Dendritic cell treated with granulocyte-macrophage colony-stimulating factor and Interleukin-4, amounts not matched to agents 40 ng/mL and 50 ng/mL, for 4 days (primary cell): Measurements from ENCODE around the gene P2RY12.

ENCODE experiments used
- H3K27ac Mint-ChIP-seq: one replicate; pipeline ENCODE4 v1.8.0; 2022; ENCODE audit warnings: mild to moderate bottlenecking, mixed read lengths
- H3K27me3 Mint-ChIP-seq: one replicate; pipeline ENCODE4 v1.8.0; 2022; ENCODE audit warnings: mild to moderate bottlenecking, mixed read lengths
- H3K36me3 Mint-ChIP-seq: one replicate; pipeline ENCODE4 v1.8.0; 2022; ENCODE audit warnings: low read depth, mixed read lengths
- H3K4me1 Mint-ChIP-seq: one replicate; pipeline ENCODE4 v1.8.0; 2022; ENCODE audit warnings: low read depth, mixed read lengths
- H3K4me3 Mint-ChIP-seq: one replicate; pipeline ENCODE4 v1.8.0; 2022; ENCODE audit warnings: mild to moderate bottlenecking, moderate library complexity, mixed read lengths
- H3K9me3 Mint-ChIP-seq: one replicate; pipeline ENCODE4 v1.8.0; 2022; ENCODE audit warnings: mixed read lengths
- intact Hi-C: fragments of 100-400 bp; cut with micrococcal nuclease; formaldehyde crosslinking; loops from one replicate; pipeline ENCODE4 v1.15.0; 2022

Gene P2RY12

DNA sequence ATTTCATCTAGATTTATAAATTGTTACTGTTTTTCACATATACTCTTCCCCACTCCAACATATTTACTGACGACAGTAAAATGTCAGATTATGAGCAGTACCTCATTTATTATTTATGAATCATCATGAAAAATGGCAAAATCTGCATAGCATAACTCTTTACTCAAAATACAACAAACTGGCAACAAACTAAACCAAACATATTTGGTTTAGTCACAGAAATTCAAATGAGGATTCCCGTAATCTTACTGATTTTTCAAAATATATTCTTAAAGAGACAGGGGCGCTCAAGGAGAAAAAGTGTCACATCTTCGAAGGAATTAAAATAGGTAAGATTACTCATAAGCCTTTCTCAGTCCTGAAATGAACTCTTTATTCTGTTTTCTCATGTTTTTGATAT lies 64.9 kb downstream of the P2RY12 start:
- Mint-ChIP-seq H3K36me3 (no peaks in the 10 kb centered on the region), H3K27ac (no peak overlapping the region), H3K4me1 (peaks cover 45% of the 10 kb centered on the region), H3K27me3 (peaks cover 7% of the 10 kb centered on the region), H3K9me3 (no peaks in the 10 kb centered on the region), H3K4me3 (no peak overlapping the region)
- intact Hi-C loops, result loop anchor here (2.0 to 10.0 kb wide), 2 partner anchors 13 to 235 kb away; no protein-coding TSS in a partner anchor

DNA sequence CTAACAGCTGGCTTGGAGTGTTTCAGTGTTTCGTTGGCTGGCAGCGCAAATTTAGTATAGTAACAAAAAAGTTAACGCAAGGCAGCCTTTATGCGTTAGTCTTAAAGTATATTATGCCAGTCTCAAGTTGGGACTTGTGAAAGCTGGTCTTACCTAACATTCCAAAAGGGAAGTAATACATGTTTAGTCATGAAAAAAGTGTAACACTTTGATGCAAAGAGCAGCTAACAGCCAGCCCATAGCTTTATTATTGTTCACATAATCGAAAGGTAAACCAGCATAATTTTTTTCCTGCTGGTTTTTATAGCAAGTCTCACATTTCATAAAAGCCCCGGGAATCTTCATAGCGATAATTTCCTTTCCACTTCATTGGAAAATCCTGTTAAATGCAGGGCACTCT lies 65.6 kb downstream of the P2RY12 start:
- H3K27ac Mint-ChIP-seq, result no peak overlapping the region
- no peaks in the 10 kb centered on the region for H3K36me3 Mint-ChIP-seq
- no peak overlapping the region for H3K4me3 Mint-ChIP-seq
- peaks cover 40% of the 10 kb centered on the region for H3K4me1 Mint-ChIP-seq
- H3K27me3 Mint-ChIP-seq, result peaks cover 5% of the 10 kb centered on the region
- intact Hi-C loops, result loop anchor here (10.0 kb wide), 1 partner anchor 236 kb away; no protein-coding TSS in a partner anchor
- no peaks in the 10 kb centered on the region for H3K9me3 Mint-ChIP-seq

DNA sequence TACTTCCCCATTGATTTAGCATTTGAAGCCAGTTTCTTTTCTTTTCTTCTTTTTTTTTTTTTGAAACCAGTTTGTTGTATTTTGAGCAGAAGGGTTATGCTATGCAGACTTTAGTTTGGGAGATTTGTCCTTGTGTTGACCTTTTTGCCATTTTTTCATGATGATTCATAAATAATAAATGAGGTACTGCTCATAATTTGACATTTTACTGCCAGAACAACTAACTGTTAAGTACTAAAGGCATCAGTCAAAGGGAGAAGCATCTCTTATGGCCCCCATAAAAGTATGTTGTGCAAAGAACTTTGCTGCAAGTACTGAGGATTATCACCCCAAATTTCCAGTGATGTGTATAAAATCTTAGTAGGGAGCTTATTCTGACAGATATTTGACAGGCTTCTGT lies 66.2 kb downstream of the P2RY12 start:
- peaks cover 34% of the 10 kb centered on the region for H3K4me1 Mint-ChIP-seq
- no peaks in the 10 kb centered on the region for H3K9me3 Mint-ChIP-seq
- no peak overlapping the region for H3K27ac Mint-ChIP-seq
- intact Hi-C loops, result loop anchor here (10.0 kb wide), 1 partner anchor 236 kb away; no protein-coding TSS in a partner anchor
- H3K4me3 Mint-ChIP-seq, result no peak overlapping the region
- peaks cover under 1% of the 10 kb centered on the region for H3K27me3 Mint-ChIP-seq
- H3K36me3 Mint-ChIP-seq, result no peaks in the 10 kb centered on the region

DNA sequence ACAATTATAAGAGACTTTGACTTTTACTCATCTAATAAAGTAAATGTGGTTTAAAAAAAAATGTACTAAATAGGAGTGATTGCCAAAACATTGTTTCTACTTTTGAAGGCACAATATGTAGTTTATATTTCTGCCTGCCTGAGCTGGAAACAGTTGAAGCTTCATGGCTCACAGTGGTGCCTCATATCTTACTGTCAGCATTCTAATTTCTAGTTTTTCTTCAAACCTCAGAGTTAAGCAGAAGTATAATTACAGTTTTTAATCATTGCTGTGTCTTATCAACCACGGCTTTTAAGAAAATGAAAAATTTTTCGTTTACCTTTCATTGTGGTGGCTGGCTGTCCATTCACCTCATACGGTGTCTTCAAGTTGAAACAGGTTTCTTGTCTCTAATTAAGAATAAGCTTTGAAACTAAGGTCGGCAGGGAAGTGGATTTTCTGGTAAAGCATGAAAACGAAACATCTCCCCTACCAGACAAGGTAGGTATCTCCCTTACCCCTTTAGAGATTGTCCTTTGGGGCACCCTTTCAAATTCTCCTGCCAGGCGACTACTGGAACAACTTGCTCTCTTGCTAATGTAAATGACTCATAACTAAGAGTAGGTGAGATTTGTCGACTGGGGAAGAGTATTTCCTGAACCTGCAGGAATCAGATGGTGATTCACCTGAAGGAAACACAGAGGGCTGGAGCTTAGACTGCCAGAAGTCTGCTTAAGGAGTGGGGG lies 68.1 kb downstream of the P2RY12 start, which contains the start of gene GPR87:
Gene GPR87 (minus strand): TSS at position 554 of the 725 bp plus-strand sequence. CDS start 16,720 bp downstream, outside the sequence.
- H3K9me3 Mint-ChIP-seq, result no peaks in the 10 kb centered on the region
- peaks cover 16% of the 10 kb centered on the region for H3K4me1 Mint-ChIP-seq
- intact Hi-C loops, result loop anchor here (10.0 kb wide), 1 partner anchor 238 kb away; no protein-coding TSS in a partner anchor
- H3K27ac Mint-ChIP-seq, result no peak within 1 kb of the TSS
- no peaks in the 10 kb centered on the region for H3K36me3 Mint-ChIP-seq
- no peaks in the 10 kb centered on the region for H3K27me3 Mint-ChIP-seq
- H3K4me3 Mint-ChIP-seq, result no peak within 1 kb of the TSS

DNA sequence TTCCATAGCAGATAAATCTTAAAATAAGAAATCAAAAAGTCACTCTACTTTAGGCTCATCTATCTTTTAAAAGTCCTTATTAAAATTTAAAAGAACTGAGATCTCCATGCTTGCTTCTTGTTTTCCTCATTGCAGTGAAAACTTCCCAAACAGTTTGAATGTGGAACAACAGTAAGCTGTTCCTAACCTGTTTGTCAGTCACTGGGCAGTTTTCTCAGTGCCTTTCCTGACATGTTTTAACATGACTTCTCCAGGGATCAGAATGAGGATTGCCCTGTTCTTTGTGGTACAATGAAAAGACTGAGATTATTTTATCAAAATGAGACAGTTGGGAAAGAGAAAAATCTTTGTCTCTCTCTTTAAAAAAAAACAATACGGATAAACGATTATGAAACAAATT lies 68.7 kb downstream of the P2RY12 start:
- intact Hi-C loops, result loop anchor here (10.0 kb wide), 1 partner anchor 239 kb away; no protein-coding TSS in a partner anchor
- Mint-ChIP-seq H3K4me3 (no peak overlapping the region), H3K9me3 (no peaks in the 10 kb centered on the region), H3K4me1 (peaks cover 10% of the 10 kb centered on the region), H3K27ac (no peak overlapping the region), H3K36me3 (no peaks in the 10 kb centered on the region), H3K27me3 (no peaks in the 10 kb centered on the region)

DNA sequence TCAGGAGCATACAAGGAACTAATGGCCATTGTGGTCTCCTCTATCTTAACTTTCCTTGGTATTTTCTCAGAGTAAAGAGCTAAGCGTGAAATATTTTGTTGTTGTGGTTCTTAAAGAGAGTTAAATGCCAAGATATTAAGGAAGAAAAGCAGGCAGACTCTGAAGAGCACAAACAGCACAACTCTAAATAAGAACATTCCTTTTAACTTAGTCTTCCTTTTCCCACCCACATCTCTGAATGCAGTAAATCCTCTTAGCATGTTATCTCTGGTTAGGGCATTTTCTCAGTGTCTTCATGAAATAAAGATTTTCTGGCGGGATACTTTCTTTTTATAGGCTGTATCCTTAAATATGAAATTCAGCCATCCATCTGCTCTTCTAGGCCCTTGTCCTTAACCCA lies 69.4 kb downstream of the P2RY12 start:
- Mint-ChIP-seq H3K36me3 (no peaks in the 10 kb centered on the region), H3K27ac (no peak overlapping the region), H3K27me3 (no peaks in the 10 kb centered on the region), H3K4me1 (peaks cover 5% of the 10 kb centered on the region), H3K4me3 (no peak overlapping the region), H3K9me3 (no peaks in the 10 kb centered on the region)
- intact Hi-C loops, result loop anchor here (10.0 kb wide), 1 partner anchor 240 kb away; no protein-coding TSS in a partner anchor

DNA sequence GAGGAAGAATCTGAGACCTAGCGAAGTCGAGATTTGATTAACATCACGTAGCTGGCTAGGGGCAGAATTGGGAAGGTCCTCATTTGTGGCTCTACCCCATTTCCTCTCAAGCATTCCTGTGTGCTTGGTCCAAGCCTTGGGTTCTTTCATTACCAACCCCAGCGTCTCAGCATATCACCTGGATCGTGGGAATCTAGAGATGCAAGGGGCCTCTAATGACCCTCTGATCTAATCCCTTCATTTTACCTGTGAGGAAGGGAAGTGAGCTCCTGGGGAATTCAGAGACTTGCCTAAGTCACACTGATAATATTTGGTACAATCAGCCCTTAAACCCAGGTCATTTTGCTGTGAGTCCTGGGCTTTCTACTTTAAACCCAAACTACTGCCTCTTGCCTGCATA lies 70.0 kb downstream of the P2RY12 start:
- H3K27ac Mint-ChIP-seq, result no peak overlapping the region
- H3K4me3 Mint-ChIP-seq, result no peak overlapping the region
- H3K4me1 Mint-ChIP-seq, result peaks cover 5% of the 10 kb centered on the region
- no peaks in the 10 kb centered on the region for H3K36me3 Mint-ChIP-seq
- H3K27me3 Mint-ChIP-seq, result no peaks in the 10 kb centered on the region
- intact Hi-C loops, result loop anchor here (10.0 kb wide), 1 partner anchor 240 kb away; no protein-coding TSS in a partner anchor
- no peaks in the 10 kb centered on the region for H3K9me3 Mint-ChIP-seq

DNA sequence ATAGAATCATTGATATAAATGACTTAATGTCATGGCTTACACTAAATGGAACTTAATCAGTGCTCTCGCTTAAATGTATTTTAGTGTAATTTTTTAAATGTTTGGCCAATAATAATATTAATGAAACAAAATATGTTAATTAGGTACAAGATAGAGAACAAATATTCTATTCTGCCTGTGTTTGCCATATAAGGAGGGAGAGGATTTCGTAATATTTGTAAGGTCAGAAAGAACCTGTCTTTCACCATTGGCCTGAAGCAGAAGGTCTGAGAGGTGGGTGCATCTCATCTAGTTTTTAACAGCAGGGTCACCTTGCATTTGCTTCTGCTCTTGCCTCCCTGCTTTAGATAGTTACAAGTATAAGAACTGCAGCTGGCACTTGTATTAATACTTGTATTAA lies 70.4 kb downstream of the P2RY12 start:
- no peak overlapping the region for H3K4me3 Mint-ChIP-seq
- no peaks in the 10 kb centered on the region for H3K27me3 Mint-ChIP-seq
- no peaks in the 10 kb centered on the region for H3K36me3 Mint-ChIP-seq
- intact Hi-C loops, result loop anchor here (10.0 kb wide), 1 partner anchor 241 kb away; no protein-coding TSS in a partner anchor
- no peaks in the 10 kb centered on the region for H3K9me3 Mint-ChIP-seq
- H3K27ac Mint-ChIP-seq, result no peak overlapping the region
- H3K4me1 Mint-ChIP-seq, result peaks cover 5% of the 10 kb centered on the region

DNA sequence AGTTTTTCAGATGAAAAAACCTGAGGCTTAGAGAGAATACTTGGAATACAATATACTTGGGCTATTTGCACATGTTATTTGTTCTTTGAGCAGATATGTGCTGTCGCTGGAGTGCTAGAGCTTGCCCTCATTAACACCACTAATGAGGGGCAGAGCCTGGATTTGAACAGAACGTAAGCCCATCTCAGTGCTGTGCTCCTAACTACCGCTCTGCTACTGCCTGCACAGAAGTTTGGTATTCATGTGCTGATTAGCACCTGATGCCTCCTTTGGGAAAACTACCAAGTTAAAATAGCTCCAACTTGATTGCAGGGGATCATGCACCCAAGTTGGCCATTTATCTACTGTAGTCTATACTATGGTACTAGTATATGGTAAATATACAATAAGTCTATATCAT lies 71.6 kb downstream of the P2RY12 start:
- intact Hi-C loops, result loop anchor here (10.0 kb wide), 1 partner anchor 242 kb away; no protein-coding TSS in a partner anchor
- Mint-ChIP-seq H3K27ac (no peak overlapping the region), H3K36me3 (no peaks in the 10 kb centered on the region), H3K27me3 (no peaks in the 10 kb centered on the region), H3K4me3 (no peak overlapping the region), H3K9me3 (no peaks in the 10 kb centered on the region), H3K4me1 (peaks cover under 1% of the 10 kb centered on the region)

DNA sequence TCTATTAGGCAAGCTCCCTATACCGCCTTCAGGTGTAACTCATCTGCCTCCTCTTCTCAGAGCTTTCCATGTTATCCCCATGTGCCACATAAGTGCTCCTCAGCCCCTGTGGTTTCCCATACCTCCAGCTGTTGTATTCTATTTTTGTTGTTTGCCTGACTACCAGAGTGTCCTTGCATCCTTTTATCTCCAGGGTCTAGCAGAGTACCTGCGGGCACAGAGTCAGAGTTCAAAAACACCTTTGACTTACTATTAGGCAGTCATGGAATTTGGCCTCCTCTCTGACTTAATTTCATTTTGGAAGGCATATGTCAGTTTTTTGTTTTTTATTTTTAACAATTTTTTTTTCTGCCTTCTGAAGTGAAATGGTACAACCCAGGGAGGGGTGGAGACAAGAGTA lies 75.0 kb downstream of the P2RY12 start:
- Mint-ChIP-seq H3K4me1 (no peaks in the 10 kb centered on the region), H3K27me3 (no peaks in the 10 kb centered on the region), H3K4me3 (no peak overlapping the region), H3K27ac (no peak overlapping the region), H3K9me3 (no peaks in the 10 kb centered on the region), H3K36me3 (no peaks in the 10 kb centered on the region)
- intact Hi-C loops, result no loop called here

DNA sequence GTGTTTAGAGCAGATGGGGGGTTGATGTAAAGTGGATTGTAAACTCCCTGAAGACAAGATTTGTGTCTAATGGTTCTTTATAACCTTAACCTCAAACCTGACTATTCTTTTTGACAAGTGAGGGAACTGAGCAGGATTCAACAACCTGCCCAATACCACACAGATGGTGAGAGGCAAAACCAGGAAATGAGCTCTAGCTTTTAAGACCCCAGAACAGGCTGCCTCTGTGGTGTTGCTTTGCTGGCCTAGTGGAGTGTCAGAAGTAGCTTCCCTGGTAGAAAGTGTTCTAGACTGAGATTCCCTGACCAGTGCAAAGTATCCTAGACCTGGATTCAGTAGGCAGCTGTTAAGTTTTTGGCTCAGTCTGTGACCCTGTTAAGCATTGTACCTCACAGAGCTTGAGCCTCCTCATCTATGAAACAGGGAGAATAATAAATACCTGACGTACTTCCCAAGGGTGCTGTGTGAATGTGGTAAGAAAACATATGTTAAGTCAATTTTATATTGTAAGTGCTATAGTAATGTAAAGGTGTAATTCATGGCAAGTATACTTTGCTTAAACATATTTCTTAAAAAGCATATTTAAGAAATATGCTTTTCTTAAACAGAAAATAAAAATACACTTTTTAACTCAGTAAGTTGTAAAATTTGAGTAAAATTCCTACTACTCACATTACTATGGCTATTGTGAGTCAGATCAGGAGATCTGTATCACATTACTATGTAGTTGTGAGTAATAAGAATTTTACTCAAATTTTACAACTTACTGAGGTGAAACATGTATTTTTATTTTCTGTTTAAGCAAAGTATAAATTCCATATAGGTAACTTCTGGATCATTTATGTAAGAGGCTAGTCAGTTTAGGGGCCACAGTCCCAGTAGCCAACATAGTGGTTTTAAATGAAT lies 76.7 kb downstream of the P2RY12 start:
- Mint-ChIP-seq H3K27me3 (no peaks in the 10 kb centered on the region), H3K4me1 (peaks cover 13% of the 10 kb centered on the region), H3K36me3 (no peaks in the 10 kb centered on the region), H3K4me3 (no peak overlapping the region), H3K27ac (no peak overlapping the region), H3K9me3 (no peaks in the 10 kb centered on the region)
- intact Hi-C loops, result loop anchor here (2.0 kb wide), 1 partner anchor 13 kb away; no protein-coding TSS in a partner anchor

DNA sequence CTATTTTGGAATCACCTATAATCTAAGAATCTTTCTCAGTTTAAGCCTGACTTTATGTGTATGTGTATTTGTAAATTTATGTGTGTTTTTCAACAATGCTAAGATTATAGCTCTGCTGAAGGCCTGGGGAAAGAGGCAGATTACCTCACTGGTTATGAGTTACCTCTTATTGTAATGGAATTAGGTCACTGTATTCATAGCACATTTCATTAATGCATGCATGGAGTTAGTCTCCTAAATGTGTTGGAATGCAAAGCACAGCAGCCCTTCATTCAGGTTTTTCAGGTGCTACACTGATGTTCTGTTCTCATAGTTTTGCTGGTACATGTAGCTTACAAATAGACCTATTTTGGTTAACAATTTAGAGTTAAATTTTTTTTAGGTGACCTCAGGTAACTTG lies 77.4 kb downstream of the P2RY12 start:
- intact Hi-C loops, result loop anchor here (2.0 kb wide), 1 partner anchor 14 kb away; no protein-coding TSS in a partner anchor
- H3K9me3 Mint-ChIP-seq, result no peaks in the 10 kb centered on the region

DNA sequence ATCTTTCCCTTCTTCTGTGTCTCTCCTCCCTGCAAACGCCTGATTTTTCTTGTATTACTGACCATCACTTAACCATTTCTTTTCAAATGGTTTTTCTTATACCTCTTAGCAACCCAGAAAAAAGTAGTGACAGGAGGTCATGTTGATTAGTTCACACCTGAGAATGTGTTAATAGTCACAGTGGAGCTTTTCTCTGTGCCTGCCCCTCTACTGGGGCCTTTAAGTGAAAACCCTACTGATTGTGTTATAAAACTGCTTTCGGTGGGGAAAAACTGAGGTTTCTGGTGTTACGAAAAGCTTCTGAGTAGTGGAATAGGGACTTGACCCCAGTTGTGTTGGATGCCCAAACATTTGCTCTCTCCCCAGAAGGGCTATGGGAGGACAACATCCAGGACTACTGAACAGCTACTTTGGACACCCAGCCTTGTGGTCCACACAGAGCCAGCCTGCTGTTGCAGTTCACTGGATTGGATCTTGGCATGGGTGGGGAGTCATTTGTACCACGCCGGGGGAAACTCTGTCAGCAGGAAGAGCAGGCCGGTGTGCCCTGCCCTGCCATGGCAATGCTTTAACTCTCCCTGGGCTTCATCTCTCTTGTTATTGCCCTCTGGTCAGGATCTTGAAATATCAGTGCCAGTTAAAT lies 78.3 kb downstream of the P2RY12 start:
- Mint-ChIP-seq H3K9me3 (no peaks in the 10 kb centered on the region), H3K27me3 (peaks cover 2% of the 10 kb centered on the region), H3K4me3 (no peak overlapping the region), H3K4me1 (peaks cover 28% of the 10 kb centered on the region), H3K27ac (no peak overlapping the region), H3K36me3 (no peaks in the 10 kb centered on the region)
- intact Hi-C loops, result loop anchor here (2.0 kb wide), 1 partner anchor 15 kb away; no protein-coding TSS in a partner anchor

More for the DNA sequence above, 77.4 kb downstream of the P2RY12 start:
- peaks cover 19% of the 10 kb centered on the region for H3K4me1 Mint-ChIP-seq
- no peaks in the 10 kb centered on the region for H3K36me3 Mint-ChIP-seq
- no peak overlapping the region for H3K4me3 Mint-ChIP-seq
- H3K27ac Mint-ChIP-seq, result no peak overlapping the region
- H3K27me3 Mint-ChIP-seq, result peaks cover 2% of the 10 kb centered on the region
